ENCODE measurements around the gene RPL26.

DNA sequence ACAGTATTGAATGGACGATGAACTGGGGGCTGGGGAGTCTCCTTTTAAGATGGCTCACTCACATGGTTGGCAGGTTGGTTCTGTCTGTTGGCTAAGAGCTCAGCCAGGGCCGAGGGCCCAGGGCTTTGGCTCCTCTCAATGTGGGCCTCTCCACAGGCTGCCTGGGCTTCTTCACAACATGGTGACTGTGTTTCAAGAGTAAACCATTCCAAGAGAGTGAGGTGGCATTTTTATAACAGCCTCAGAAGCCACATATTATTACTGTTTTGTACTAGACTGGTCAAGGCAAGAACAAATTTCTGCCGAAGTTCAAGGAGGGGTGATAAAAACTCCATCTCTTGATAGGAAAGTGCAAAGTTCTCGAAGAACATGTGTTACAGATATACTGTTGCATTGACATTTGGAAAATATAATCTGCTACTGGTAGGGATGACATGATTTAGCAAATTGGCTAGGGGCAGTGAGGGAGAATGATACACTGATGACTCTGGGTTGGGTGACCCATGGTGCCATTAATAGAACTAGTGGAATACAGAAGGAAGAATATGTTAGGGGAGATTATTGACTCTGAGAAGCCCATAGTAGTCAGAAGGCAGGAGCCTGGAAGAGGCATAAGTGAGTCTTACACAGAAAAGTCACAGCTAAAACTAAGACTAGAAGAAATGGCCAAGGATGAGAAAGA is 20.2 kb downstream of the RPL26 start:
- TF ChIP-seq, protein P1, sequence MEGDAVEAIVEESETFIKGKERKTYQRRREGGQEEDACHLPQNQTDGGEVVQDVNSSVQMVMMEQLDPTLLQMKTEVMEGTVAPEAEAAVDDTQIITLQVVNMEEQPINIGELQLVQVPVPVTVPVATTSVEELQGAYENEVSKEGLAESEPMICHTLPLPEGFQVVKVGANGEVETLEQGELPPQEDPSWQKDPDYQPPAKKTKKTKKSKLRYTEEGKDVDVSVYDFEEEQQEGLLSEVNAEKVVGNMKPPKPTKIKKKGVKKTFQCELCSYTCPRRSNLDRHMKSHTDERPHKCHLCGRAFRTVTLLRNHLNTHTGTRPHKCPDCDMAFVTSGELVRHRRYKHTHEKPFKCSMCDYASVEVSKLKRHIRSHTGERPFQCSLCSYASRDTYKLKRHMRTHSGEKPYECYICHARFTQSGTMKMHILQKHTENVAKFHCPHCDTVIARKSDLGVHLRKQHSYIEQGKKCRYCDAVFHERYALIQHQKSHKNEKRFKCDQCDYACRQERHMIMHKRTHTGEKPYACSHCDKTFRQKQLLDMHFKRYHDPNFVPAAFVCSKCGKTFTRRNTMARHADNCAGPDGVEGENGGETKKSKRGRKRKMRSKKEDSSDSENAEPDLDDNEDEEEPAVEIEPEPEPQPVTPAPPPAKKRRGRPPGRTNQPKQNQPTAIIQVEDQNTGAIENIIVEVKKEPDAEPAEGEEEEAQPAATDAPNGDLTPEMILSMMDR (IDR thresholded peaks at IDR 0.05; ENCODE audit: low read depth, low read length, poor library complexity, severe bottlenecking): no peak
- TF ChIP-seq EZH2phosphoT487 (IDR thresholded peaks at IDR 0.05; ENCODE audit: borderline replicate concordance, low read length): no peak
